ENCODE measurements around the gene NFAT5.

GRCh38 chr16:69542974-69543373 is 22.8 kb upstream of the NFAT5 start:
- TF ChIP-seq POLR2B (IDR thresholded peaks at IDR 0.05; ENCODE audit: low read depth, partially characterized antibody) (no peak), PREB (CRISPR knock-in tag; IDR thresholded peaks at IDR 0.05) (no peak)

Data from K562 (cell line).